KMS-11 (cell line): ENCODE data around the gene A4GALT.
"Not testable (repeated sequence)": the region's sequence is repeated elsewhere in the genome, so short reads cannot be mapped to it uniquely, and the experiment has no call there.

Source experiments
- H2AFZ ChIP-seq: fragments of 200-600 bp; sonication (generic); 2 replicates; pipeline ENCODE4 v1.6.1; 2016; ENCODE audit warnings: antibody characterized with exemption, mixed run types, low read depth
- H3K27ac ChIP-seq: fragments of 200-600 bp; sonication (generic); 2 replicates; pipeline ENCODE4 v1.6.1; 2016; ENCODE audit warnings: mild to moderate bottlenecking, mixed run types
- H3K27me3 ChIP-seq: fragments of 200-600 bp; sonication (generic); 2 replicates; pipeline ENCODE4 v1.6.1; 2017; ENCODE audit warnings: mild to moderate bottlenecking, low read depth, mixed run types, moderate library complexity; ENCODE audit not compliant: insufficient read depth
- H3K36me3 ChIP-seq: fragments of 200-600 bp; sonication (generic); 2 replicates; pipeline ENCODE4 v1.6.1; 2017; ENCODE audit warnings: mild to moderate bottlenecking, mixed run types; ENCODE audit not compliant: insufficient read depth
- H3K4me1 ChIP-seq: fragments of 200-600 bp; sonication (generic); 2 replicates; pipeline ENCODE4 v1.6.1; 2016; ENCODE audit warnings: mild to moderate bottlenecking, low read depth, mixed run types; ENCODE audit not compliant: poor library complexity, severe bottlenecking
- H3K4me2 ChIP-seq: fragments of 200-600 bp; sonication (generic); 2 replicates; pipeline ENCODE4 v1.7.0; 2016; ENCODE audit warnings: mild to moderate bottlenecking, mixed run types
- H3K4me3 ChIP-seq: fragments of 200-600 bp; sonication (generic); IDR thresholded peaks from 2 replicates; pipeline ENCODE4 v1.6.1; 2017; ENCODE audit warnings: low read depth, low read length, mixed read lengths; ENCODE audit not compliant: insufficient read depth
- H3K79me2 ChIP-seq: fragments of 200-600 bp; sonication (generic); 2 replicates; pipeline ENCODE4 v1.6.1; 2016; ENCODE audit warnings: low read depth, mixed run types; ENCODE audit not compliant: insufficient read depth
- H3K9ac ChIP-seq: fragments of 200-600 bp; sonication (generic); 2 replicates; pipeline ENCODE4 v1.6.1; 2016; ENCODE audit warnings: mild to moderate bottlenecking, mixed run types
- H4K20me1 ChIP-seq: fragments of 200-600 bp; sonication (generic); 2 replicates; pipeline ENCODE4 v1.6.1; 2016; ENCODE audit warnings: mild to moderate bottlenecking, mixed run types; ENCODE audit not compliant: insufficient read depth
- TF ChIP-seq, protein P1 (sequence below): fragments of 200-600 bp; sonication (generic); conservative IDR thresholded peaks from 2 replicates; pipeline ENCODE4 v1.6.1; 2017; ENCODE audit warnings: low read depth, mild to moderate bottlenecking, antibody characterized with exemption, low read length, moderate library complexity, mixed read lengths

A4GALT gene

DNA sequence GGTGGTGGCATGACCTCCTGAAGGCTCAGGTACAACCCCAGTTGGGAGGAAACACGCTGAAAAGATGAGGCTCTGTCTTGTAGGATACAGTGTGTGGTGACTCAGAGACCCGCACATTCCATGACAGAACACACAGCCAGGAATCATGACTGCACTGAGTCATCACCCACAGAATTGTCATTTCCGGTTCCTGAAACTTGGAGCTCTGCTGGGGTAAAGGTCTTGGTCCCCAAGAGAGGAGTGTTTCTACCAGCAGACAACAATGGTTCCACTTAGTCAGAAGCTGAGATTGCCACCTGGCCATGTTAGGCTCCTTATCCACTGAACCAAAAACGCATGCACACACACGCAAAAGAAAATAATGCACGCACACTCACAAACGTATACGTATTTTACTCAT is 40.0 kb downstream of the A4GALT start:
- H3K79me2 ChIP-seq: no peaks in the 10 kb centered on the region
- H2AFZ ChIP-seq: no peak overlapping the region
- TF ChIP-seq, protein P1, sequence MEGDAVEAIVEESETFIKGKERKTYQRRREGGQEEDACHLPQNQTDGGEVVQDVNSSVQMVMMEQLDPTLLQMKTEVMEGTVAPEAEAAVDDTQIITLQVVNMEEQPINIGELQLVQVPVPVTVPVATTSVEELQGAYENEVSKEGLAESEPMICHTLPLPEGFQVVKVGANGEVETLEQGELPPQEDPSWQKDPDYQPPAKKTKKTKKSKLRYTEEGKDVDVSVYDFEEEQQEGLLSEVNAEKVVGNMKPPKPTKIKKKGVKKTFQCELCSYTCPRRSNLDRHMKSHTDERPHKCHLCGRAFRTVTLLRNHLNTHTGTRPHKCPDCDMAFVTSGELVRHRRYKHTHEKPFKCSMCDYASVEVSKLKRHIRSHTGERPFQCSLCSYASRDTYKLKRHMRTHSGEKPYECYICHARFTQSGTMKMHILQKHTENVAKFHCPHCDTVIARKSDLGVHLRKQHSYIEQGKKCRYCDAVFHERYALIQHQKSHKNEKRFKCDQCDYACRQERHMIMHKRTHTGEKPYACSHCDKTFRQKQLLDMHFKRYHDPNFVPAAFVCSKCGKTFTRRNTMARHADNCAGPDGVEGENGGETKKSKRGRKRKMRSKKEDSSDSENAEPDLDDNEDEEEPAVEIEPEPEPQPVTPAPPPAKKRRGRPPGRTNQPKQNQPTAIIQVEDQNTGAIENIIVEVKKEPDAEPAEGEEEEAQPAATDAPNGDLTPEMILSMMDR: no peak
- no peaks in the 10 kb centered on the region for H4K20me1 ChIP-seq
- H3K4me2 ChIP-seq: no peak overlapping the region
- H3K27me3 ChIP-seq: no peaks in the 10 kb centered on the region
- no peak overlapping the region for H3K4me3 ChIP-seq
- H3K9ac ChIP-seq: no peak overlapping the region
- no peaks in the 10 kb centered on the region for H3K4me1 ChIP-seq
- H3K27ac ChIP-seq: no peak overlapping the region
- no peaks in the 10 kb centered on the region for H3K36me3 ChIP-seq

DNA sequence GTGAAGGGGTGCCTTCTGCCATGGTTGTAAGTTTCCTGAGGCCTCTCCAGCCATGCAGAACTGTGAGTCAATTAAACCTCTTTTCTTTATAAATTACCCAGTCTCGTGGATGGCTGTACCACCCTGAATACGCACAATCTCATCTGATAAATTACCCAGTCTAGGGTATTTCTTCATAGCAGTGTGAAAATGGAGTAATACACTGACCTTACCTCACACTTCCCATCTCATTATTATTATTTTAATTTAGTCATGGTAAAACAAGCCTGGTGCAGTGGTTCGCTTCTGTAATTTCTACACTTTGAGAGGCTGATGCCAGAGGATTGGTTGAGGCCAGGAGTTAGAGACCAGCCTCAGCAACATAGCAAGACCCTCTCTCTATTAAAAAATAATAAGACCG is 41.0 kb downstream of the A4GALT start:
- Histone ChIP-seq H3K27me3 (no peaks in the 10 kb centered on the region), H2AFZ (no peak overlapping the region), H3K4me1 (no peaks in the 10 kb centered on the region), H3K27ac (no peak overlapping the region), H3K79me2 (no peaks in the 10 kb centered on the region), H3K36me3 (no peaks in the 10 kb centered on the region), H3K9ac (no peak overlapping the region), H3K4me2 (no peak overlapping the region), H3K4me3 (no peak overlapping the region), H4K20me1 (no peaks in the 10 kb centered on the region)
- TF ChIP-seq, protein P1: no peak

DNA sequence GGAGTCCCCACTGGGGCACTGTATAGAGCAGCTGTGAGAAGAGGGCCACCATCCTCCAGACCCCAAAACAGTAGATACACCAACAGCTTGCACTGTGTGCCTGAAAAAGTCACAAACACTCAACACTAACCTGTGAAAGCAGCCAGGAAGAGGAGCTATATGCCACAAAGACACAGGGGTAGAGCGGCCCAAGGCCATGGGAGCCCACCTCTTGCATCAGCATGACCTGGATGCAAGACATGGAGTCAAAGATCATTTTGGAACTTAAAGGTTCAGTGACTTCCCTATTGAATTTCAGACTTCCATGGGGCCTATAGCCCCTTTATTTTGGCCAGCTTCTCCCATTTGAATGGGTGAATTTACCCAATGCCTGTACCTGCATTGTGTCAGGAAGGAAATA is 41.8 kb downstream of the A4GALT start:
- Histone ChIP-seq H3K4me2 (no peak overlapping the region), H3K9ac (no peak overlapping the region), H3K27me3 (no peaks in the 10 kb centered on the region)

DNA sequence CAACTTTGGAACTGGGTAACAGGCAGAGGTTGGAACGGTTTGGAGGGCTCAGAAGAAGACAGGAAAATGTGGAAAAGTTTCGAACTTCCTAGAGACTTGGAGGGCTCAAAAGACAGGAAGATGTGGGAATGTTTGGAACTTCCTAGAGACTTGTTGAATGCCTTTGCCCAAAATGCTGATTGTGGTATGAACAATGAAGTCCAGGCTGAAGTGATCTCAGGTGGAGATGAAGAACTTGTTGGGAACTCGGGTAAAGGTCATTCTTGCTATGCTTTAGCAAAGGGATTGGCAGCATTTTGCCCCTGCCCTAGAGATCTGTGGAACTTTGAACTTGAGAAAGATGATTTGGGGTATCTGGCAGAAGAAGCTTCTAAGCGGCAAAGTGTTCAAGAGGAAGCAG is 42.7 kb downstream of the A4GALT start:
- H3K4me1 ChIP-seq: not testable (repeated sequence)

More for the DNA sequence above, 41.8 kb downstream of the A4GALT start:
- Histone ChIP-seq H3K36me3 (no peaks in the 10 kb centered on the region), H2AFZ (no peak overlapping the region), H3K27ac (no peak overlapping the region), H3K4me1 (no peaks in the 10 kb centered on the region), H3K79me2 (no peaks in the 10 kb centered on the region), H4K20me1 (no peaks in the 10 kb centered on the region), H3K4me3 (no peak overlapping the region)
- TF ChIP-seq, protein P1: no peak

DNA sequence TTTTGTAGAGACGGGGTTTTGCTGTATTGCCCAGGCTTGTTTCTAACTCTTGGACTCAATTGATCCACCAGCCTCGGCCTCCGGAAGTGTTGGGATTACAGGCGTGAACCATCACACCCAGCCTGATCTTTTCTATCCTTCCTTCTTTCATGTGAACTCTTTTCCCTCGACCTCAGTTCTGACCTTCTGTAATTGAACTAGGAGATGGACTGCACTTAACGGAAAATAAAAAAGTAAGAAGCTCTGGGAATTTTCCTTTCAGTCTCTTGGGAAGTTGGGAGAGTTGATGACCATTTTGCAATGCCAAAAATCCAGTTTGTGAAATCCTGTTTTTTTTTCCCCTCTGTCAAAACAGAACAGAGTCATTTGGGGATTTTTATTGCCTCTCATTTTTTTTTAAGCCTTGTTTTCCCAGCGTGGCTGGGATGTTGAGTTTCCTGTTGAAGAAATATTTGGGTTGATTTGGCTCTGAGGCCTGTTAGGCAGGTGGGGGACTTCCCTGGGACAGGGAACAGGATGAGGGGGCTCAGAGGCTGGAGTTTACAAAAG is 44.5 kb downstream of the A4GALT start:
- no peak overlapping the region for H3K4me2 ChIP-seq
- no peaks in the 10 kb centered on the region for H3K4me1 ChIP-seq
- H3K36me3 ChIP-seq: no peaks in the 10 kb centered on the region
- no peak overlapping the region for H3K9ac ChIP-seq
- H3K27ac ChIP-seq: no peak overlapping the region
- no peaks in the 10 kb centered on the region for H4K20me1 ChIP-seq
- no peak overlapping the region for H2AFZ ChIP-seq
- no peak overlapping the region for H3K4me3 ChIP-seq
- no peaks in the 10 kb centered on the region for H3K79me2 ChIP-seq
- TF ChIP-seq, protein P1: no peak
- H3K27me3 ChIP-seq: no peaks in the 10 kb centered on the region

More for the DNA sequence above, 42.7 kb downstream of the A4GALT start:
- not testable (repeated sequence) for H3K4me2 ChIP-seq, H2AFZ ChIP-seq, H3K27ac ChIP-seq, H4K20me1 ChIP-seq, H3K27me3 ChIP-seq, H3K36me3 ChIP-seq, H3K9ac ChIP-seq, H3K4me3 ChIP-seq, H3K79me2 ChIP-seq
